AG04449 (cell line): Measurements from ENCODE around the gene HMGN4.
A peak's percentile ranks its signal among the peaks of the same experiment; 100 is the strongest.
"Not testable (repeated sequence)": the region's sequence is repeated elsewhere in the genome, so short reads cannot be mapped to it uniquely, and the experiment has no call there.

Source experiments
- CTCF ChIA-PET: fragments of 350-600 bp; formaldehyde crosslinking; extraction: SDS; loops from one replicate; lab custom pipeline; 2021; ENCODE audit warnings: antibody characterized with exemption; lab: Yijun Ruan, JAX
- POLR2A ChIA-PET: fragments of 400-600, 350-600 bp; formaldehyde crosslinking; extraction: SDS; loops from one replicate; lab custom pipeline; 2020; ENCODE audit warnings: antibody characterized with exemption, inconsistent platforms; lab: Yijun Ruan, JAX
- DNase-seq: peaks from one replicate; pipeline ENCODE4 v3.0.0-alpha.2; 2010; ENCODE audit warnings: low read depth, low spot score
- H3K4me3 ChIP-seq: 2 replicates; pipeline ENCODE4 v1.5.1; 2011; ENCODE audit warnings: low read depth, mild to moderate bottlenecking, control low read depth, low read length
- TF ChIP-seq, protein P1 (sequence below): IDR thresholded peaks from one replicate; pipeline ENCODE4 v1.5.1; 2011; ENCODE audit warnings: mild to moderate bottlenecking, moderate library complexity, low read length, control low read depth, inconsistent platforms; ENCODE audit not compliant: insufficient read depth; ENCODE audit errors: missing control alignments

Gene HMGN4

DNA sequence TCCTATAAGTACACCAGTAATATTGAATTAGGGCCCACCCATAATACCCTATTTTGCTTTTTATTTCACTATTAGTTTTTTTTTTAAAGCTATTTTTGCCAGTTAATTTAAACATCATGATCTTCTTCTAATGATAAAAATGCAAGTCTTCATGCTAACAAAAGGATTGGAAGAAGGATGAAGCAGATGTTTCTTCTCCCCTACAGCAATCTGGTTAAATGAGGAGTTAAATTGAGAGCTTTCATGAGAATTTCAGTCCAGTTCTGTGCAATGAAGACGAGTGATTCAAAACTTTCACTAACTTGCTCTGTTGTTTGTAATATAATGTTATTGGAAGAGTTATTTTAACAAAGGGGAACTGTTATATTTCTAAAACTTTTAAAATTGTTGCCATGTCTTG, 3.4 kb downstream of the HMGN4 start:
- ChIA-PET CTCF (interaction anchor here (1.0 to 2.4 kb wide), 4 partner anchors 8 to 220 kb away, joined by 3 to 12 read pairs (median 4); no protein-coding TSS in a partner anchor), POLR2A (no interaction called here)
- DNase-seq: no peak
- TF ChIP-seq, protein P1, sequence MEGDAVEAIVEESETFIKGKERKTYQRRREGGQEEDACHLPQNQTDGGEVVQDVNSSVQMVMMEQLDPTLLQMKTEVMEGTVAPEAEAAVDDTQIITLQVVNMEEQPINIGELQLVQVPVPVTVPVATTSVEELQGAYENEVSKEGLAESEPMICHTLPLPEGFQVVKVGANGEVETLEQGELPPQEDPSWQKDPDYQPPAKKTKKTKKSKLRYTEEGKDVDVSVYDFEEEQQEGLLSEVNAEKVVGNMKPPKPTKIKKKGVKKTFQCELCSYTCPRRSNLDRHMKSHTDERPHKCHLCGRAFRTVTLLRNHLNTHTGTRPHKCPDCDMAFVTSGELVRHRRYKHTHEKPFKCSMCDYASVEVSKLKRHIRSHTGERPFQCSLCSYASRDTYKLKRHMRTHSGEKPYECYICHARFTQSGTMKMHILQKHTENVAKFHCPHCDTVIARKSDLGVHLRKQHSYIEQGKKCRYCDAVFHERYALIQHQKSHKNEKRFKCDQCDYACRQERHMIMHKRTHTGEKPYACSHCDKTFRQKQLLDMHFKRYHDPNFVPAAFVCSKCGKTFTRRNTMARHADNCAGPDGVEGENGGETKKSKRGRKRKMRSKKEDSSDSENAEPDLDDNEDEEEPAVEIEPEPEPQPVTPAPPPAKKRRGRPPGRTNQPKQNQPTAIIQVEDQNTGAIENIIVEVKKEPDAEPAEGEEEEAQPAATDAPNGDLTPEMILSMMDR: no peak
- no peak overlapping the region for H3K4me3 ChIP-seq

- TF ChIP-seq, protein P1: peak; percentile 30
- H3K4me3 ChIP-seq: no peak overlapping the region
- CTCF ChIA-PET: interaction anchor here (0.6 to 1.0 kb wide), 3 partner anchors 20 to 215 kb away, joined by 3 to 4 read pairs (median 3); no protein-coding TSS in a partner anchor
- POLR2A ChIA-PET: no interaction called here
- DNase-seq: no peak
Measured at GRCh38 chr6:26543953-26544352, 5.8 kb downstream of the HMGN4 start.

GRCh38 chr6:26544473-26544872, 6.3 kb downstream of the HMGN4 start:
- DNase-seq: no peak
- ChIA-PET CTCF (interaction anchor here (0.8 kb wide), 1 partner anchor 28 kb away, joined by 3 read pairs; no protein-coding TSS in a partner anchor), POLR2A (no interaction called here)
- no peak overlapping the region for H3K4me3 ChIP-seq
- TF ChIP-seq, protein P1: no peak

DNA sequence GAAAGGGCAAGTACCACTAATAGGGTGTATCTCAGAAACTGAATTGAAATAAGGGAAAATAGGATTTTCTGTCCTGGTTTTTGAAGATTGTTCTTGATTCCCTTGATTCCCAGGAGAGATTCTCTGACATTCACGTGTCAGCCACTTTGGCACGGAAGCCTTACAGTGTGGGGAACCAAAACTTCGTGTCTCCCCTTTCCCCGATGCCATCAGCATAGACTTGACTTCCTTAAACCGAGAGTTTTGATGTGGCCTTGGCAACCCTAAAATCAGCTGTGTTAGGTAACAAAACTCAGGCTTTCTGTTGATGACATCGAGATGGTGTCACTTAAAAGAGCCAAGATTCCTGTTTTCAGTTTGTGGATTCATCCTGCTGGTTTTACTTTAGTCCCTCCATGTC, 7.5 kb downstream of the HMGN4 start:
- no peak for DNase-seq
- TF ChIP-seq, protein P1: no peak
- ChIA-PET CTCF (interaction anchor here (1.3 kb wide), 1 partner anchor 50 kb away, joined by 3 read pairs; no protein-coding TSS in a partner anchor), POLR2A (no interaction called here)
- no peak overlapping the region for H3K4me3 ChIP-seq

- CTCF ChIA-PET: interaction anchor here (0.8 to 1.3 kb wide), 3 partner anchors 8 to 206 kb away, joined by 3 to 5 read pairs (median 4); no protein-coding TSS in a partner anchor
- POLR2A ChIA-PET, H3K4me3 ChIP-seq, DNase-seq: not testable (repeated sequence)
Measured at GRCh38 chr6:26547363-26547762, 9.2 kb downstream of the HMGN4 start.

GRCh38 chr6:26550250-26550993, 12.3 kb downstream of the HMGN4 start:
- TF ChIP-seq, protein P1: peak; percentile 9
- no peak for DNase-seq
- ChIA-PET POLR2A (interaction anchor here (1.0 kb wide), 1 partner anchor 12 kb away, joined by 3 read pairs; the partner anchor contains the start of gene HMGN4), CTCF (interaction anchor here (0.7 to 2.1 kb wide), 3 partner anchors 9 to 211 kb away, joined by 4 to 12 read pairs (median 4); no protein-coding TSS in a partner anchor)
- H3K4me3 ChIP-seq: peak overlapping the region; percentile 60
